HCT116 (cell line): ENCODE results near the gene ATP13A4.

Source experiments
- CBX3 ChIP-seq: IDR thresholded peaks from 2 replicates; pipeline ENCODE4 v1.6.1; 2012; ENCODE audit warnings: low read depth
- EGR1 ChIP-seq: IDR thresholded peaks from 2 replicates; pipeline ENCODE4 v1.6.1; 2012; ENCODE audit warnings: low read depth
- EZH2phosphoT487 ChIP-seq: fragments of 200-600 bp; IDR thresholded peaks from 2 replicates; pipeline ENCODE4 v1.6.1; 2018; ENCODE audit warnings: antibody characterized with exemption, borderline replicate concordance
- FOSL1 ChIP-seq: IDR thresholded peaks from 2 replicates; pipeline ENCODE4 v1.6.1; 2012; ENCODE audit warnings: low read depth
- JUND ChIP-seq: IDR thresholded peaks from 2 replicates; pipeline ENCODE4 v1.6.1; 2012
- POLR2A ChIP-seq: IDR thresholded peaks from 2 replicates; pipeline ENCODE4 v1.7.0; 2011; ENCODE audit warnings: borderline replicate concordance; ENCODE audit not compliant: insufficient read depth, insufficient read length; ENCODE audit errors: extremely low read depth
- POLR2AphosphoS5 ChIP-seq: IDR thresholded peaks from 2 replicates; pipeline ENCODE4 v1.6.1; 2011; ENCODE audit warnings: mild to moderate bottlenecking, low read depth, low read length, moderate library complexity
- RAD21 ChIP-seq: IDR thresholded peaks from 2 replicates; pipeline ENCODE4 v1.6.1; 2012; ENCODE audit warnings: low read depth, mild to moderate bottlenecking
- ZFX ChIP-seq: fragments of 450-650 bp; IDR thresholded peaks from 2 replicates; pipeline ENCODE4 v1.6.1; 2017
- ZNF274 ChIP-seq: fragments of 200-500 bp; sonication (Bioruptor generic); IDR thresholded peaks from 2 replicates; pipeline ENCODE4 v1.6.1; 2014; ENCODE audit warnings: mild to moderate bottlenecking, low read depth, low read length, inconsistent platforms
- TF ChIP-seq, protein P1 (sequence below), 3 experiments: fragments of 200-600 bp in 1 of 3; sonication (generic) in 1 of 3; IDR thresholded peaks in 2 of 3; conservative IDR thresholded peaks in 1 of 3; 2 replicates each; pipeline ENCODE4 v1.5.1; 2012 to 2017; ENCODE audit warnings: low read depth in 2 of 3, low read length in 2 of 3, antibody characterized with exemption in 1 of 3, borderline replicate concordance in 1 of 3, control low read depth in 1 of 3, mild to moderate bottlenecking in 1 of 3, mixed read lengths in 1 of 3, mixed run types in 1 of 3, moderate library complexity in 1 of 3; ENCODE audit not compliant: insufficient read depth in 1 of 3
- TF ChIP-seq, protein P2 (sequence below): IDR thresholded peaks from 2 replicates; pipeline ENCODE4 v1.6.1; 2012; ENCODE audit warnings: low read depth

DNA sequence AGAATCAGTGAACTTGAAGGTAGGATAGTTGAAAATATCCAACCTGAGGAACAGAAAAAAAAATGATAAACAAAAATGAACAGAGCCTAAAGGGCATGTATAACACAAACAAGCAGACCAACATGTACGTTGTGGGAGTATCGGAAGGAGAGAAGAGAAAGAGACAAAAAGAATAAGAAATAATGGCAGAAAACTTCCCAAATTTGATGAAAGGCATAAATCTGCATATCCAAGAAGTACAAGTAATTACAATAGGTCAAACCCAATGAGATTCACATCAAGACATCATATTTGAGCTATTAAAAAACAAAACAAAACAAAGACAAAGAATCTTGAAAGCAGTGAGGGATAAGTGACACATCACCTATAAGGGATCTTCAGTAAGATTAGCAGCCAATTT lies 138.1 kb downstream of the ATP13A4 start:
- TF ChIP-seq EGR1, result no peak
- no peak for TF ChIP-seq ZFX
- TF ChIP-seq CBX3, result no peak
- TF ChIP-seq, protein P1, sequence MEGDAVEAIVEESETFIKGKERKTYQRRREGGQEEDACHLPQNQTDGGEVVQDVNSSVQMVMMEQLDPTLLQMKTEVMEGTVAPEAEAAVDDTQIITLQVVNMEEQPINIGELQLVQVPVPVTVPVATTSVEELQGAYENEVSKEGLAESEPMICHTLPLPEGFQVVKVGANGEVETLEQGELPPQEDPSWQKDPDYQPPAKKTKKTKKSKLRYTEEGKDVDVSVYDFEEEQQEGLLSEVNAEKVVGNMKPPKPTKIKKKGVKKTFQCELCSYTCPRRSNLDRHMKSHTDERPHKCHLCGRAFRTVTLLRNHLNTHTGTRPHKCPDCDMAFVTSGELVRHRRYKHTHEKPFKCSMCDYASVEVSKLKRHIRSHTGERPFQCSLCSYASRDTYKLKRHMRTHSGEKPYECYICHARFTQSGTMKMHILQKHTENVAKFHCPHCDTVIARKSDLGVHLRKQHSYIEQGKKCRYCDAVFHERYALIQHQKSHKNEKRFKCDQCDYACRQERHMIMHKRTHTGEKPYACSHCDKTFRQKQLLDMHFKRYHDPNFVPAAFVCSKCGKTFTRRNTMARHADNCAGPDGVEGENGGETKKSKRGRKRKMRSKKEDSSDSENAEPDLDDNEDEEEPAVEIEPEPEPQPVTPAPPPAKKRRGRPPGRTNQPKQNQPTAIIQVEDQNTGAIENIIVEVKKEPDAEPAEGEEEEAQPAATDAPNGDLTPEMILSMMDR (IDR thresholded peaks at IDR 0.05 in 2 of 3, conservative IDR thresholded peaks at IDR 0.05 in 1 of 3; ENCODE audit: borderline replicate concordance in 1 of 3, insufficient read depth in 1 of 3, low read depth in 2 of 3, low read length in 2 of 3), result no peak
- no peak for TF ChIP-seq JUND
- no peak for TF ChIP-seq EZH2phosphoT487
- TF ChIP-seq ZNF274, result no peak
- TF ChIP-seq POLR2A, result no peak
- no peak for TF ChIP-seq POLR2AphosphoS5
- TF ChIP-seq FOSL1, result no peak
- no peak for TF ChIP-seq RAD21
- TF ChIP-seq, protein P2, sequence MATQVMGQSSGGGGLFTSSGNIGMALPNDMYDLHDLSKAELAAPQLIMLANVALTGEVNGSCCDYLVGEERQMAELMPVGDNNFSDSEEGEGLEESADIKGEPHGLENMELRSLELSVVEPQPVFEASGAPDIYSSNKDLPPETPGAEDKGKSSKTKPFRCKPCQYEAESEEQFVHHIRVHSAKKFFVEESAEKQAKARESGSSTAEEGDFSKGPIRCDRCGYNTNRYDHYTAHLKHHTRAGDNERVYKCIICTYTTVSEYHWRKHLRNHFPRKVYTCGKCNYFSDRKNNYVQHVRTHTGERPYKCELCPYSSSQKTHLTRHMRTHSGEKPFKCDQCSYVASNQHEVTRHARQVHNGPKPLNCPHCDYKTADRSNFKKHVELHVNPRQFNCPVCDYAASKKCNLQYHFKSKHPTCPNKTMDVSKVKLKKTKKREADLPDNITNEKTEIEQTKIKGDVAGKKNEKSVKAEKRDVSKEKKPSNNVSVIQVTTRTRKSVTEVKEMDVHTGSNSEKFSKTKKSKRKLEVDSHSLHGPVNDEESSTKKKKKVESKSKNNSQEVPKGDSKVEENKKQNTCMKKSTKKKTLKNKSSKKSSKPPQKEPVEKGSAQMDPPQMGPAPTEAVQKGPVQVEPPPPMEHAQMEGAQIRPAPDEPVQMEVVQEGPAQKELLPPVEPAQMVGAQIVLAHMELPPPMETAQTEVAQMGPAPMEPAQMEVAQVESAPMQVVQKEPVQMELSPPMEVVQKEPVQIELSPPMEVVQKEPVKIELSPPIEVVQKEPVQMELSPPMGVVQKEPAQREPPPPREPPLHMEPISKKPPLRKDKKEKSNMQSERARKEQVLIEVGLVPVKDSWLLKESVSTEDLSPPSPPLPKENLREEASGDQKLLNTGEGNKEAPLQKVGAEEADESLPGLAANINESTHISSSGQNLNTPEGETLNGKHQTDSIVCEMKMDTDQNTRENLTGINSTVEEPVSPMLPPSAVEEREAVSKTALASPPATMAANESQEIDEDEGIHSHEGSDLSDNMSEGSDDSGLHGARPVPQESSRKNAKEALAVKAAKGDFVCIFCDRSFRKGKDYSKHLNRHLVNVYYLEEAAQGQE, result no peak
